GM18867 (cell line): Measurements from ENCODE around the gene INPP5J.
"Not testable (repeated sequence)": the region's sequence is repeated elsewhere in the genome, so short reads cannot be mapped to it uniquely, and the experiment has no call there.

Experiments used
- ATAC-seq: cut with Tn5 transposase; IDR thresholded peaks from one replicate; pipeline ENCODE4 v1.9.1; 2021; ENCODE audit warnings: mild to moderate bottlenecking, moderate library complexity; ENCODE audit not compliant: unreplicated experiment

The INPP5J gene

GRCh38 chr22:31100762-31101525 lies 21.8 kb upstream of the INPP5J start:
- ATAC-seq: no peak

GRCh38 chr22:31102441-31103081 lies 20.2 kb upstream of the INPP5J start:
- ATAC-seq: no peak

GRCh38 chr22:31103111-31103510 lies 19.7 kb upstream of the INPP5J start:
- no peak for ATAC-seq

GRCh38 chr22:31103899-31104694 lies 18.7 kb upstream of the INPP5J start:
- ATAC-seq: no peak

GRCh38 chr22:31104869-31105268 lies 17.9 kb upstream of the INPP5J start:
- ATAC-seq: no peak

- no peak for ATAC-seq
These were observed 17.4 kb upstream of the INPP5J start for GRCh38 chr22:31105282-31105929.

GRCh38 chr22:31106001-31106571 lies 16.7 kb upstream of the INPP5J start:
- no peak for ATAC-seq

- no peak for ATAC-seq
These were observed 16.0 kb upstream of the INPP5J start for GRCh38 chr22:31106731-31107177.

GRCh38 chr22:31107178-31107893 lies 15.4 kb upstream of the INPP5J start, which contains the start of gene SELENOM:
TSS of gene SELENOM (minus strand) at chr22:31107568. CDS start at chr22:31107505, 63 bp downstream.
- ATAC-seq: peak; percentile 89

GRCh38 chr22:31107894-31108218 lies 14.9 kb upstream of the INPP5J start:
- ATAC-seq: peak; percentile 11

- ATAC-seq: not testable (repeated sequence)
These were observed 10.1 kb upstream of the INPP5J start for GRCh38 chr22:31112547-31113091.

GRCh38 chr22:31118046-31118820 lies 4.5 kb upstream of the INPP5J start:
- no peak for ATAC-seq

- ATAC-seq: no peak
These were observed 3.6 kb upstream of the INPP5J start for GRCh38 chr22:31119026-31119717.

- ATAC-seq: no peak
These were observed 2.5 kb upstream of the INPP5J start for GRCh38 chr22:31120230-31120629.

GRCh38 chr22:31120642-31121041 lies 2.1 kb upstream of the INPP5J start:
- no peak for ATAC-seq

- no peak for ATAC-seq
These were observed 1.4 kb upstream of the INPP5J start for GRCh38 chr22:31121403-31121802.

- no peak for ATAC-seq
These were observed 602 bp upstream of the INPP5J start for GRCh38 chr22:31122196-31122531.

GRCh38 chr22:31123292-31123602 lies 481 bp downstream of the INPP5J start:
- ATAC-seq: no peak

GRCh38 chr22:31124290-31124689 lies 1.5 kb downstream of the INPP5J start:
- no peak for ATAC-seq
